Measurements from ENCODE around the gene TAOK1.

DNA sequence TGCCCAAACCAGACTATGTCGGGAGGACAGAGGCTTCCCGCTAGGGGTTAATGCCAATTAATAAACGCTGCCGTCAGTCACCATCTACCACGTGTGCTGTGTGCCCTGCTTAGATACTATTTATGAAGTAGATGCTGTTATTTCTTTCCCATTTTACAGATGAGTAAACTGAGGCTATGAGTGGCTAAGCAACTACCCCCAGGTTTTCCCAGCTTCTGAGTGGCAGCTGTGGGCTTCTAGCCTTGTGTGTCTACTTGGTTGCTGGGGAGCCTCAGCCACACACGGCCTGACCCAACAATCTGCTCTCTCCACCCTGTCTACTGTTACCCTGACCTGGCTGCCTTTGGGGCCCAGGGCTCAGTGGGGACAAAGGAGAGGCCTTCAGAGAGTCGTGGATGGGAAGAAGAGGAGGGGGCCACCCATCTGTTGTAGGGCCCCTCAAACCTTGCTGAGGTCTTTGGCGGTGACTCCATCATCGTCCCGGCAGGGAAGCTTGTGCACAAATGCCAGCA lies 192.1 kb downstream of the TAOK1 start:
- TF ChIP-seq, protein P1, sequence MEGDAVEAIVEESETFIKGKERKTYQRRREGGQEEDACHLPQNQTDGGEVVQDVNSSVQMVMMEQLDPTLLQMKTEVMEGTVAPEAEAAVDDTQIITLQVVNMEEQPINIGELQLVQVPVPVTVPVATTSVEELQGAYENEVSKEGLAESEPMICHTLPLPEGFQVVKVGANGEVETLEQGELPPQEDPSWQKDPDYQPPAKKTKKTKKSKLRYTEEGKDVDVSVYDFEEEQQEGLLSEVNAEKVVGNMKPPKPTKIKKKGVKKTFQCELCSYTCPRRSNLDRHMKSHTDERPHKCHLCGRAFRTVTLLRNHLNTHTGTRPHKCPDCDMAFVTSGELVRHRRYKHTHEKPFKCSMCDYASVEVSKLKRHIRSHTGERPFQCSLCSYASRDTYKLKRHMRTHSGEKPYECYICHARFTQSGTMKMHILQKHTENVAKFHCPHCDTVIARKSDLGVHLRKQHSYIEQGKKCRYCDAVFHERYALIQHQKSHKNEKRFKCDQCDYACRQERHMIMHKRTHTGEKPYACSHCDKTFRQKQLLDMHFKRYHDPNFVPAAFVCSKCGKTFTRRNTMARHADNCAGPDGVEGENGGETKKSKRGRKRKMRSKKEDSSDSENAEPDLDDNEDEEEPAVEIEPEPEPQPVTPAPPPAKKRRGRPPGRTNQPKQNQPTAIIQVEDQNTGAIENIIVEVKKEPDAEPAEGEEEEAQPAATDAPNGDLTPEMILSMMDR (IDR thresholded peaks at IDR 0.05 in 2 of 3, conservative IDR thresholded peaks at IDR 0.05 in 1 of 3; ENCODE audit: borderline replicate concordance in 1 of 3, insufficient read depth in 1 of 3, low read depth in 2 of 3, low read length in 2 of 3), result no peak
- TF ChIP-seq, protein P2, sequence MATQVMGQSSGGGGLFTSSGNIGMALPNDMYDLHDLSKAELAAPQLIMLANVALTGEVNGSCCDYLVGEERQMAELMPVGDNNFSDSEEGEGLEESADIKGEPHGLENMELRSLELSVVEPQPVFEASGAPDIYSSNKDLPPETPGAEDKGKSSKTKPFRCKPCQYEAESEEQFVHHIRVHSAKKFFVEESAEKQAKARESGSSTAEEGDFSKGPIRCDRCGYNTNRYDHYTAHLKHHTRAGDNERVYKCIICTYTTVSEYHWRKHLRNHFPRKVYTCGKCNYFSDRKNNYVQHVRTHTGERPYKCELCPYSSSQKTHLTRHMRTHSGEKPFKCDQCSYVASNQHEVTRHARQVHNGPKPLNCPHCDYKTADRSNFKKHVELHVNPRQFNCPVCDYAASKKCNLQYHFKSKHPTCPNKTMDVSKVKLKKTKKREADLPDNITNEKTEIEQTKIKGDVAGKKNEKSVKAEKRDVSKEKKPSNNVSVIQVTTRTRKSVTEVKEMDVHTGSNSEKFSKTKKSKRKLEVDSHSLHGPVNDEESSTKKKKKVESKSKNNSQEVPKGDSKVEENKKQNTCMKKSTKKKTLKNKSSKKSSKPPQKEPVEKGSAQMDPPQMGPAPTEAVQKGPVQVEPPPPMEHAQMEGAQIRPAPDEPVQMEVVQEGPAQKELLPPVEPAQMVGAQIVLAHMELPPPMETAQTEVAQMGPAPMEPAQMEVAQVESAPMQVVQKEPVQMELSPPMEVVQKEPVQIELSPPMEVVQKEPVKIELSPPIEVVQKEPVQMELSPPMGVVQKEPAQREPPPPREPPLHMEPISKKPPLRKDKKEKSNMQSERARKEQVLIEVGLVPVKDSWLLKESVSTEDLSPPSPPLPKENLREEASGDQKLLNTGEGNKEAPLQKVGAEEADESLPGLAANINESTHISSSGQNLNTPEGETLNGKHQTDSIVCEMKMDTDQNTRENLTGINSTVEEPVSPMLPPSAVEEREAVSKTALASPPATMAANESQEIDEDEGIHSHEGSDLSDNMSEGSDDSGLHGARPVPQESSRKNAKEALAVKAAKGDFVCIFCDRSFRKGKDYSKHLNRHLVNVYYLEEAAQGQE (IDR thresholded peaks at IDR 0.05; ENCODE audit: low read depth), result no peak
- TF ChIP-seq RAD21 (IDR thresholded peaks at IDR 0.05; ENCODE audit: low read depth), result no peak
- TF ChIP-seq YY1 (IDR thresholded peaks at IDR 0.05; ENCODE audit: extremely low read depth, insufficient replicate concordance, low read depth, low read length), result no peak
- TF ChIP-seq EGR1 (IDR thresholded peaks at IDR 0.05; ENCODE audit: low read depth), result no peak
- TF ChIP-seq POLR2A (IDR thresholded peaks at IDR 0.05; ENCODE audit: borderline replicate concordance, extremely low read depth, insufficient read depth, insufficient read length), result no peak
- no peak for TF ChIP-seq TCF7L2 (IDR thresholded peaks at IDR 0.05; ENCODE audit: borderline replicate concordance, extremely low read depth, insufficient read depth, insufficient read length)
- no peak for TF ChIP-seq EZH2phosphoT487 (IDR thresholded peaks at IDR 0.05; ENCODE audit: borderline replicate concordance)
- TF ChIP-seq, protein P3, sequence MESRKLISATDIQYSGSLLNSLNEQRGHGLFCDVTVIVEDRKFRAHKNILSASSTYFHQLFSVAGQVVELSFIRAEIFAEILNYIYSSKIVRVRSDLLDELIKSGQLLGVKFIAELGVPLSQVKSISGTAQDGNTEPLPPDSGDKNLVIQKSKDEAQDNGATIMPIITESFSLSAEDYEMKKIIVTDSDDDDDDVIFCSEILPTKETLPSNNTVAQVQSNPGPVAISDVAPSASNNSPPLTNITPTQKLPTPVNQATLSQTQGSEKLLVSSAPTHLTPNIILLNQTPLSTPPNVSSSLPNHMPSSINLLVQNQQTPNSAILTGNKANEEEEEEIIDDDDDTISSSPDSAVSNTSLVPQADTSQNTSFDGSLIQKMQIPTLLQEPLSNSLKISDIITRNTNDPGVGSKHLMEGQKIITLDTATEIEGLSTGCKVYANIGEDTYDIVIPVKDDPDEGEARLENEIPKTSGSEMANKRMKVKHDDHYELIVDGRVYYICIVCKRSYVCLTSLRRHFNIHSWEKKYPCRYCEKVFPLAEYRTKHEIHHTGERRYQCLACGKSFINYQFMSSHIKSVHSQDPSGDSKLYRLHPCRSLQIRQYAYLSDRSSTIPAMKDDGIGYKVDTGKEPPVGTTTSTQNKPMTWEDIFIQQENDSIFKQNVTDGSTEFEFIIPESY (IDR thresholded peaks at IDR 0.05; ENCODE audit: extremely low read depth, insufficient replicate concordance, low read length), result no peak
- no peak for TF ChIP-seq EZH2 (IDR thresholded peaks at IDR 0.05)
- TF ChIP-seq SRF (IDR thresholded peaks at IDR 0.05; ENCODE audit: low read depth), result no peak
- TF ChIP-seq ZFX (IDR thresholded peaks at IDR 0.05), result no peak
- TF ChIP-seq, protein P4, sequence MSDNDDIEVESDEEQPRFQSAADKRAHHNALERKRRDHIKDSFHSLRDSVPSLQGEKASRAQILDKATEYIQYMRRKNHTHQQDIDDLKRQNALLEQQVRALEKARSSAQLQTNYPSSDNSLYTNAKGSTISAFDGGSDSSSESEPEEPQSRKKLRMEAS (IDR thresholded peaks at IDR 0.05), result no peak

Measured in HCT116 (cell line).